Measurements from ENCODE around the gene LMF1. TPM values are rescaled to one million over a fixed set of nuclear protein-coding genes. Genes with fewer than 3 reads are reported as not detected.

The LMF1 gene
- total and polyA plus RNA-seq, 2 of the 13 experiments (the other 11 are each of a cell fraction or from before 2014, with no cell fraction given) = 6.8 to 8.5 TPM

DNA sequence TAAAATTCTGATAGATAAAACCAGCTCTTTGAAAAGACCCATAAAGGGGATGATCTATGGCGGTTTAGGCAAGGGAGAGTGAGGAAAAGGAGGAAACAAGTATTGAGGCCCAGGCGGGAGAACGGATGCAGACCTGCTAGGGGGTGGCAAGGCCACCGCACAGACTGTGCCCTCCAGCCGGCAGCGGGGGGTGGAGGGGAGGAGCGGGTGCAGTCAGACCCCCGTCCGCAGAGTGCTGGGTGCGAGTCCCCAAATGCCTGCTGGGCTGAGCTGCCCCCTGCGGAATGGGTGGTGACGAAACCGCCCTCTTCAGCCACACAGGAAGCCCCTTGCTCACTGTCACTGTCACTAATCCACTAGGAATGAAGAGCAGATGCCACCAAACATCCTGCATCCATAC is 46.0 kb downstream of the LMF1 start:
- 97% methylated on average over 12 of the region's 13 CpGs for WGBS (ENCODE audit: low lambda C conversion rate)

More for the DNA sequence above, 46.0 kb downstream of the LMF1 start:
- Histone ChIP-seq H2AFZ (ENCODE audit: low read length) (no peak overlapping the region), H3K4me2 (ENCODE audit: low read depth, low read length) (no peak overlapping the region), H3K79me2 (ENCODE audit: insufficient read depth, low read length) (no peaks in the 10 kb centered on the region), H3K27me3 (ENCODE audit: control insufficient read depth in 1 of 2, insufficient read depth in 2 of 2, low read length in 2 of 2) (no peaks in the 10 kb centered on the region), H3K36me3 (replicated peaks in 1 of 2; ENCODE audit: control insufficient read depth in 1 of 2, insufficient read depth in 2 of 2, low read length in 2 of 2) (no peaks in the 10 kb centered on the region), H3K9ac (ENCODE audit: insufficient read depth, low read depth, low read length) (no peak overlapping the region), H3K4me1 (ENCODE audit: insufficient read depth, low read length) (0 out of 2 replicates have a peak, but pooled peaks cover 6% of the 10 kb centered on the region), H4K20me1 (ENCODE audit: insufficient read depth, low read length) (no peaks in the 10 kb centered on the region), H3K4me3 (replicated peaks in 1 of 3; ENCODE audit: insufficient read depth in 1 of 3, low read depth in 2 of 3, low read length in 3 of 3) (no peak overlapping the region), H3K9me3 (ENCODE audit: low read length) (no peaks in the 10 kb centered on the region), H3K27ac (ENCODE audit: extremely low read length, insufficient read depth, low read length) (no peak overlapping the region)
- intact Hi-C loops (cut with micrococcal nuclease; ENCODE audit: unreplicated experiment) (no loop called here), in situ Hi-C loops (cut with HindIII; ENCODE audit: extremely low pct_ligation_motif_present, low pct_unique_long_range_greater_than_20kb) (no loop called here)
- CTCF ChIA-PET (ENCODE audit: low intra/inter-chr PET ratio, low total read pairs) = no interaction called here
- no peak for DNase-seq (ENCODE audit: low spot score)
- no peak for FAIRE-seq
- POLR2A ChIA-PET = no interaction called here
- no peak for TF ChIP-seq XBP1 (CRISPR knock-in tag; IDR thresholded peaks at IDR 0.05)
- TF ChIP-seq SMAD3 (CRISPR knock-in tag; IDR thresholded peaks at IDR 0.05) = no peak
- no peak for TF ChIP-seq U2AF2 (IDR thresholded peaks at IDR 0.05; ENCODE audit: low read depth, low read length)
- TF ChIP-seq, protein P1, sequence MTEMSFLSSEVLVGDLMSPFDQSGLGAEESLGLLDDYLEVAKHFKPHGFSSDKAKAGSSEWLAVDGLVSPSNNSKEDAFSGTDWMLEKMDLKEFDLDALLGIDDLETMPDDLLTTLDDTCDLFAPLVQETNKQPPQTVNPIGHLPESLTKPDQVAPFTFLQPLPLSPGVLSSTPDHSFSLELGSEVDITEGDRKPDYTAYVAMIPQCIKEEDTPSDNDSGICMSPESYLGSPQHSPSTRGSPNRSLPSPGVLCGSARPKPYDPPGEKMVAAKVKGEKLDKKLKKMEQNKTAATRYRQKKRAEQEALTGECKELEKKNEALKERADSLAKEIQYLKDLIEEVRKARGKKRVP (CRISPR knock-in tag; IDR thresholded peaks at IDR 0.05) = no peak
- no peak for TF ChIP-seq ZNF317 (CRISPR knock-in tag; IDR thresholded peaks at IDR 0.05)
- no peak for TF ChIP-seq ZNF770 (CRISPR knock-in tag; IDR thresholded peaks at IDR 0.05)
- no peak for TF ChIP-seq NFKBIZ (CRISPR knock-in tag; IDR thresholded peaks at IDR 0.05)
- TF ChIP-seq, protein P2, sequence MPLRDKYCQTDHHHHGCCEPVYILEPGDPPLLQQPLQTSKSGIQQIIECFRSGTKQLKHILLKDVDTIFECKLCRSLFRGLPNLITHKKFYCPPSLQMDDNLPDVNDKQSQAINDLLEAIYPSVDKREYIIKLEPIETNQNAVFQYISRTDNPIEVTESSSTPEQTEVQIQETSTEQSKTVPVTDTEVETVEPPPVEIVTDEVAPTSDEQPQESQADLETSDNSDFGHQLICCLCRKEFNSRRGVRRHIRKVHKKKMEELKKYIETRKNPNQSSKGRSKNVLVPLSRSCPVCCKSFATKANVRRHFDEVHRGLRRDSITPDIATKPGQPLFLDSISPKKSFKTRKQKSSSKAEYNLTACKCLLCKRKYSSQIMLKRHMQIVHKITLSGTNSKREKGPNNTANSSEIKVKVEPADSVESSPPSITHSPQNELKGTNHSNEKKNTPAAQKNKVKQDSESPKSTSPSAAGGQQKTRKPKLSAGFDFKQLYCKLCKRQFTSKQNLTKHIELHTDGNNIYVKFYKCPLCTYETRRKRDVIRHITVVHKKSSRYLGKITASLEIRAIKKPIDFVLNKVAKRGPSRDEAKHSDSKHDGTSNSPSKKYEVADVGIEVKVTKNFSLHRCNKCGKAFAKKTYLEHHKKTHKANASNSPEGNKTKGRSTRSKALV (CRISPR knock-in tag; IDR thresholded peaks at IDR 0.05) = no peak
- no peak for TF ChIP-seq ZNF567 (CRISPR knock-in tag; IDR thresholded peaks at IDR 0.05; ENCODE audit: borderline replicate concordance)
- no peak for TF ChIP-seq GABPB1 (CRISPR knock-in tag; IDR thresholded peaks at IDR 0.05)
- TF ChIP-seq ZSCAN20 (CRISPR knock-in tag; IDR thresholded peaks at IDR 0.05; ENCODE audit: borderline replicate concordance) = no peak
- ATAC-seq = no peak
- no TSS peak for BruUV-seq (replicated peaks)

All from HepG2 (cell line).